ENCODE measurements around the gene EGFLAM. TPM values are rescaled to one million over a fixed set of nuclear protein-coding genes. Genes with fewer than 3 reads are reported as not detected.
A peak's percentile ranks its signal among the peaks of the same experiment; 100 is the strongest.

The EGFLAM gene
- total RNA-seq (2022) (not detected in 2 replicates), Bru-seq, nascent RNA (percentile 1 among the genes with signal in this experiment), BruChase-seq, experiment 1, labeled RNA remaining after a 2-hour chase (percentile 6 among the genes with signal in this experiment), BruChase-seq, experiment 2, labeled RNA remaining after a 6-hour chase (percentile 3 among the genes with signal in this experiment)
- long read RNA-seq: 0 reads

DNA sequence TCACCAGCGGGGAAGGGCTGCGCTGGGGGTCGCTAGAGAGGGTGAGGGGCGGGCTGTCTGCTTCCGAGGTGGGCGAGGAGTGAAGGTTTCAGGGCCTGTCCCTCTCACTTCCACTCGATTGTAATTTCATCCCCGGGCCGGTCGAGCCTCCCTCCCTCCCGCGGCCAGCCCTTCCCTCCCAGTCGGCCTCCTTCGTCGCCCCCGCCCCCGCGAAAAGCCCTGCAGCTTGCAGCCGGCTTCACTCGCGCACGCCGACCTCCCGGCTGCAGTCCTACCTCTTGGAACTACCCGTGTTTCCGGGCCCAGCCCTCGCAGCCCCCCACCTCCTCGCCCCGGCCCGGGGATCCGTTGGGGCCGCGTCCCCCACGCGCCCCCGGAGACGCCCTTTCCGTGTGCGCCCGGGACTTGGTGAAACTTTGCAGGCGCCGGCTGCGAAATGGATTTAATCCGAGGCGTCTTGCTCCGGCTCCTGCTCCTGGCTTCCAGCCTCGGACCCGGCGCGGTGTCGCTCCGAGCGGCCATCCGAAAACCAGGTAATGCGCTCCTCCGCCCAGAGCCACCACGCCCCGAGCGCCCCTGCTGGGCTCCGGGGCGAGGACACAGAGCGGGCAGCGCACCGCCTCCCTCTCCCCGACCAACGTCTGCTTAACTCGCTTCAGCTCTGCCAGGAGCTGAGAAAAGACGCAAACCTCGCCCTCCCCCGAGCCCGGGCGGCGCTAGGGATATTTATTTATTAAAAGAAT lies at the start of gene EGFLAM:
Gene EGFLAM, plus strand, starts transcription at position 241 of the 743 bp plus-strand sequence. Its CDS starts 196 bp downstream, at position 437.
- H3K36me3 ChIP-seq (ENCODE audit: control insufficient read depth, insufficient read depth, low read length): no peaks in the 10 kb centered on the region
- no TSS peak for BruUV-seq (replicated peaks)
- TF ChIP-seq, protein P1, sequence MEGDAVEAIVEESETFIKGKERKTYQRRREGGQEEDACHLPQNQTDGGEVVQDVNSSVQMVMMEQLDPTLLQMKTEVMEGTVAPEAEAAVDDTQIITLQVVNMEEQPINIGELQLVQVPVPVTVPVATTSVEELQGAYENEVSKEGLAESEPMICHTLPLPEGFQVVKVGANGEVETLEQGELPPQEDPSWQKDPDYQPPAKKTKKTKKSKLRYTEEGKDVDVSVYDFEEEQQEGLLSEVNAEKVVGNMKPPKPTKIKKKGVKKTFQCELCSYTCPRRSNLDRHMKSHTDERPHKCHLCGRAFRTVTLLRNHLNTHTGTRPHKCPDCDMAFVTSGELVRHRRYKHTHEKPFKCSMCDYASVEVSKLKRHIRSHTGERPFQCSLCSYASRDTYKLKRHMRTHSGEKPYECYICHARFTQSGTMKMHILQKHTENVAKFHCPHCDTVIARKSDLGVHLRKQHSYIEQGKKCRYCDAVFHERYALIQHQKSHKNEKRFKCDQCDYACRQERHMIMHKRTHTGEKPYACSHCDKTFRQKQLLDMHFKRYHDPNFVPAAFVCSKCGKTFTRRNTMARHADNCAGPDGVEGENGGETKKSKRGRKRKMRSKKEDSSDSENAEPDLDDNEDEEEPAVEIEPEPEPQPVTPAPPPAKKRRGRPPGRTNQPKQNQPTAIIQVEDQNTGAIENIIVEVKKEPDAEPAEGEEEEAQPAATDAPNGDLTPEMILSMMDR (IDR thresholded peaks at IDR 0.05; ENCODE audit: insufficient read depth in 1 of 2, low read depth in 1 of 2, low read length in 1 of 2, severe bottlenecking in 1 of 2, unreplicated experiment in 1 of 2): peak in 1 of 2 experiments; percentile 59
- no peaks in the 10 kb centered on the region for H3K9me3 ChIP-seq
- peak within 1 kb of the TSS; percentile 39 for H3K4me3 ChIP-seq (ENCODE audit: low read depth, low read length)
- no peaks in the 10 kb centered on the region; the same call in 1 of the 2 replicates for H3K27me3 ChIP-seq (replicated peaks; ENCODE audit: control insufficient read depth, insufficient read depth, low read length)
- no peaks in the 10 kb centered on the region for H3K9me3 Mint-ChIP-seq (ENCODE audit: unreplicated experiment)
- ChIA-PET CTCF (interaction anchor here (0.7 to 1.9 kb wide), 2 partner anchors 11 to 508 kb away, joined by 3 to 6 read pairs; no protein-coding TSS in a partner anchor), POLR2A (no interaction called here)
- no peaks in the 10 kb centered on the region for H3K36me3 Mint-ChIP-seq (ENCODE audit: insufficient read depth, unreplicated experiment)
- no peaks in the 10 kb centered on the region for H3K4me1 ChIP-seq
- no peaks in the 10 kb centered on the region for H3K4me1 Mint-ChIP-seq (ENCODE audit: low read depth, unreplicated experiment)
- H3K4me3 Mint-ChIP-seq (ENCODE audit: unreplicated experiment): peak within 1 kb of the TSS; percentile 67
- intact Hi-C loops (cut with micrococcal nuclease; ENCODE audit: unreplicated experiment): no loop called here
- peaks cover 41% of the 10 kb centered on the region for H3K27me3 Mint-ChIP-seq (ENCODE audit: insufficient read depth, unreplicated experiment)
- DNase-seq: peak; percentile 43 to 56
- H3K27ac Mint-ChIP-seq (ENCODE audit: unreplicated experiment): no peak within 1 kb of the TSS

DNA sequence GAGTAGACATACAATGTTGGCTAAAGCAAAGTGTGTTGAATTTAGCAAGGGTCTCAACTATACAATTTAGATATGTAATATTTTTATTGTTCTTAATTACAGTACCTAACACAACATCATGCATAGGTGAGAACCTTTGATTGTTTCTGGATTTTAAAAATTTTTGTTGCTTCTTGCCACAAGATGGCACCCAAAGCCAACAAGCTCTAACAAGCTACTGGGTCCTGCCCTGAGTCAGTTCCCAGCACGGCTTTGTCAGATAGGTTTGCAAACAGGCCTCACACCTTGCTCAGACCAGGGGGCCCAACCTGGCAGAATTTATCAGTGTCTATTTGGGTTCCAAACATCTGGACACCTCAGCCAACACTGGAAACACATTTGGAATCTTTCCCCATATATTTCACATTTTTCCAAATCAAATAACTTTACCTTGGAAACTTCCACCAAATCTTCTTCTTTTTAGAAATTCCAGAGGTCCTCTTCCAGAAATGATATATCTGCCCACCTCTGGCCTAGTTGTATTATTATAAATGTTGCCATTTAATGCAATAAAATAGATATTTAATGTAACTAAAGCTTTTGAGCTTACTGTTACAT lies 49.5 kb upstream of the EGFLAM start:
- Histone ChIP-seq H3K36me3 (ENCODE audit: control insufficient read depth, insufficient read depth, low read length) (no peaks in the 10 kb centered on the region), H3K4me3 (ENCODE audit: low read depth, low read length) (no peak overlapping the region), H3K4me1 (no peaks in the 10 kb centered on the region), H3K27me3 (replicated peaks; ENCODE audit: control insufficient read depth, insufficient read depth, low read length) (no peaks in the 10 kb centered on the region), H3K9me3 (no peaks in the 10 kb centered on the region)
- DNase-seq: peak; percentile 44 to 50
- no peaks in the 10 kb centered on the region for H3K36me3 Mint-ChIP-seq (ENCODE audit: insufficient read depth, unreplicated experiment)
- ChIA-PET POLR2A (no interaction called here), CTCF (interaction anchor here (0.9 to 1.1 kb wide), 5 partner anchors 174 to 601 kb away, joined by 3 to 6 read pairs (median 5); no protein-coding TSS in a partner anchor)
- H3K4me3 Mint-ChIP-seq (ENCODE audit: unreplicated experiment): no peak overlapping the region
- H3K4me1 Mint-ChIP-seq (ENCODE audit: low read depth, unreplicated experiment): peaks cover 7% of the 10 kb centered on the region
- no peak overlapping the region for H3K27ac Mint-ChIP-seq (ENCODE audit: unreplicated experiment)
- TF ChIP-seq, protein P1 (IDR thresholded peaks at IDR 0.05; ENCODE audit: insufficient read depth in 1 of 2, low read depth in 1 of 2, low read length in 1 of 2, severe bottlenecking in 1 of 2, unreplicated experiment in 1 of 2): peak; percentile 51 to 57
- no TSS peak for BruUV-seq (replicated peaks)
- H3K27me3 Mint-ChIP-seq (ENCODE audit: insufficient read depth, unreplicated experiment): peaks cover 10% of the 10 kb centered on the region
- no peaks in the 10 kb centered on the region for H3K9me3 Mint-ChIP-seq (ENCODE audit: unreplicated experiment)
- intact Hi-C loops (cut with micrococcal nuclease; ENCODE audit: unreplicated experiment): loop anchor here (1.0 to 2.0 kb wide), 2 partner anchors 195 to 602 kb away; no protein-coding TSS in a partner anchor

DNA sequence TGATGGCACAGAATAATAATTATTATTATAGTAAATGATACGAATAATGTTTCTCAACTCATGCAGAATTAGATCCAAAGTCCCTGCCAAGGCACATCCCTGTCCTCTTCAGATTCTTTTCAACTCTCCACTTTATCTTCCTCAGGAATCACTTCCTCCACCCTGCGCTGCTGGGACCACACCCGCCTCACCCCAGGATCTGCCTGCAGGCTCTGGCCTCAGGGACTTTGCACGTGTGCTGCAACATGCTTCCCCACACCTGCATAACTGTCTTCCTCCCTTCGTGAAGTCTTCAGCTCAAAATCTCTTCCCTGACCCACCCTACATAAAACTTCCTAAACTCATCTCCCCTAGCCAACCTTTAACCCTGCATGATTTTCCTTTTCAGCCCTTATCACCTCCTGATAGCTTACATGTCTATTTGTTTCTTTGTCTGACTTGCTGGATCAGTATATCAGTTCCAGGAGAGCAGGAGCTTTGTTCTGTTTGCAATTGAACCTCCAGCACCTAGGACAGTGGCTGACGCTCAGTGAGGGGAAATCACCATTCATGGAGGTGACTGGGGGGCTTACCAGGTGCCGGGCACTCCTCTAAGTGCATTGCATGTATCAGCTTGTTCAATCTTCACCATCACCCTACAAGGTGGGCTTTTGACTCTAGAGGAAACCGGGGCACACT lies 47.5 kb upstream of the EGFLAM start:
- DNase-seq: no peak
- TF ChIP-seq, protein P1 (IDR thresholded peaks at IDR 0.05; ENCODE audit: insufficient read depth in 1 of 2, low read depth in 1 of 2, low read length in 1 of 2, severe bottlenecking in 1 of 2, unreplicated experiment in 1 of 2): no peak
- Histone ChIP-seq H3K9me3 (no peaks in the 10 kb centered on the region), H3K27me3 (replicated peaks; ENCODE audit: control insufficient read depth, insufficient read depth, low read length) (no peaks in the 10 kb centered on the region), H3K36me3 (ENCODE audit: control insufficient read depth, insufficient read depth, low read length) (no peaks in the 10 kb centered on the region), H3K4me3 (ENCODE audit: low read depth, low read length) (no peak overlapping the region), H3K4me1 (no peaks in the 10 kb centered on the region)
- Mint-ChIP-seq H3K27ac (ENCODE audit: unreplicated experiment) (no peak overlapping the region), H3K36me3 (ENCODE audit: insufficient read depth, unreplicated experiment) (no peaks in the 10 kb centered on the region), H3K4me3 (ENCODE audit: unreplicated experiment) (no peak overlapping the region), H3K27me3 (ENCODE audit: insufficient read depth, unreplicated experiment) (peaks cover 7% of the 10 kb centered on the region), H3K4me1 (ENCODE audit: low read depth, unreplicated experiment) (peaks cover 7% of the 10 kb centered on the region), H3K9me3 (ENCODE audit: unreplicated experiment) (no peaks in the 10 kb centered on the region)
- CTCF ChIA-PET: no interaction called here
- POLR2A ChIA-PET: no interaction called here
- intact Hi-C loops (cut with micrococcal nuclease; ENCODE audit: unreplicated experiment): no loop called here
- BruUV-seq (replicated peaks): no TSS peak

Data from Caco-2 (cell line).